SK-N-SH treated with all-trans-retinoic acid at 6 μM for 48 hours (cell line): ENCODE data around the gene GDF9.

Experiments used
- ATAC-seq: fragments of 200-7000 bp; cut with Tn5 transposase; 3 replicates; pipeline ENCODE4 v1.9.1; 2020; ENCODE audit warnings: mild to moderate bottlenecking, moderate library complexity
- ARNTL ChIP-seq: fragments of 450-650 bp; formaldehyde crosslinking; IDR thresholded peaks from 2 replicates; pipeline ENCODE4 v1.5.0; 2020; ENCODE audit warnings: low read depth, mild to moderate bottlenecking, moderate library complexity, borderline replicate concordance
- BACH2 ChIP-seq: fragments of 250-450 bp; sonication (Bioruptor Pico); IDR thresholded peaks from 2 replicates; pipeline ENCODE4 v1.9.0; 2021; ENCODE audit warnings: mild to moderate bottlenecking, borderline replicate concordance
- CREB5 ChIP-seq: fragments of 250-450 bp; sonication (Bioruptor Pico); IDR thresholded peaks from 2 replicates; pipeline ENCODE4 v1.5.1; 2020; ENCODE audit warnings: low read depth, mild to moderate bottlenecking, moderate library complexity
- CSDC2 ChIP-seq: fragments of 250-450 bp; sonication (Bioruptor Pico); IDR thresholded peaks from 2 replicates; pipeline ENCODE4 v1.5.0; 2020; ENCODE audit warnings: mild to moderate bottlenecking, moderate library complexity
- ESRRG ChIP-seq: fragments of 250-450 bp; sonication (Bioruptor Pico); IDR thresholded peaks from 2 replicates; pipeline ENCODE4 v1.6.1; 2021; ENCODE audit warnings: mild to moderate bottlenecking
- GLIS3 ChIP-seq: fragments of 250-450 bp; sonication (Bioruptor Pico); IDR thresholded peaks from 2 replicates; pipeline ENCODE4 v1.5.0; 2020; ENCODE audit warnings: mild to moderate bottlenecking, moderate library complexity
- POU6F1 ChIP-seq: fragments of 250-450 bp; sonication (Bioruptor Pico); IDR thresholded peaks from 2 replicates; pipeline ENCODE4 v1.8.0; 2021; ENCODE audit warnings: low read depth, mild to moderate bottlenecking, moderate library complexity, borderline replicate concordance
- PPARA ChIP-seq: fragments of 250-450 bp; sonication (Bioruptor Pico); IDR thresholded peaks from 2 replicates; pipeline ENCODE4 v1.5.0; 2020; ENCODE audit warnings: mild to moderate bottlenecking, borderline replicate concordance
- RARB ChIP-seq: fragments of 250-450 bp; sonication (Bioruptor Pico); IDR thresholded peaks from 2 replicates; pipeline ENCODE4 v1.8.0; 2021; ENCODE audit warnings: mild to moderate bottlenecking, moderate library complexity
- SNAI2 ChIP-seq: fragments of 250-450 bp; sonication (Bioruptor Pico); IDR thresholded peaks from 2 replicates; pipeline ENCODE4 v1.5.0; 2020; ENCODE audit warnings: mild to moderate bottlenecking, moderate library complexity
- TCF4 ChIP-seq: fragments of 250-450 bp; sonication (Bioruptor Pico); IDR thresholded peaks from 2 replicates; pipeline ENCODE4 v1.8.0; 2021; ENCODE audit warnings: mild to moderate bottlenecking, moderate library complexity, borderline replicate concordance
- TOX ChIP-seq: fragments of 250-450 bp; sonication (Bioruptor Pico); IDR thresholded peaks from 2 replicates; pipeline ENCODE4 v1.8.0; 2021; ENCODE audit warnings: mild to moderate bottlenecking, moderate library complexity, borderline replicate concordance
- ZC3H10 ChIP-seq: fragments of 250-450 bp; sonication (Bioruptor Pico); IDR thresholded peaks from 2 replicates; pipeline ENCODE4 v1.5.1; 2021; ENCODE audit warnings: mild to moderate bottlenecking, moderate library complexity
- ZFP3 ChIP-seq: fragments of 250-450 bp; sonication (Bioruptor Pico); IDR thresholded peaks from 2 replicates; pipeline ENCODE4 v1.5.0; 2020; ENCODE audit warnings: mild to moderate bottlenecking, moderate library complexity
- ZFP30 ChIP-seq: fragments of 450-650 bp; formaldehyde crosslinking; IDR thresholded peaks from 2 replicates; pipeline ENCODE4 v1.5.0; 2022; ENCODE audit warnings: mild to moderate bottlenecking, moderate library complexity
- ZNF565 ChIP-seq: fragments of 450-650 bp; formaldehyde crosslinking; conservative IDR thresholded peaks from 2 replicates; pipeline ENCODE4 v1.5.0; 2020; ENCODE audit warnings: low read depth, mild to moderate bottlenecking, moderate library complexity
- ZNF70 ChIP-seq: fragments of 450-650 bp; formaldehyde crosslinking; IDR thresholded peaks from 2 replicates; pipeline ENCODE4 v1.5.0; 2020; ENCODE audit warnings: mild to moderate bottlenecking, moderate library complexity
- ZNF8 ChIP-seq: fragments of 450-650 bp; formaldehyde crosslinking; IDR thresholded peaks from 2 replicates; pipeline ENCODE4 v1.5.0; 2020; ENCODE audit warnings: mild to moderate bottlenecking, moderate library complexity
- TF ChIP-seq, protein P1 (sequence below): fragments of 250-450 bp; sonication (Bioruptor Pico); IDR thresholded peaks from 2 replicates; pipeline ENCODE4 v1.8.0; 2020; ENCODE audit warnings: mild to moderate bottlenecking, moderate library complexity, borderline replicate concordance
- TF ChIP-seq, protein P2 (sequence below): fragments of 250-450 bp; sonication (Bioruptor Pico); IDR thresholded peaks from 2 replicates; pipeline ENCODE4 v1.5.1; 2021; ENCODE audit warnings: mild to moderate bottlenecking, moderate library complexity

Gene GDF9

DNA sequence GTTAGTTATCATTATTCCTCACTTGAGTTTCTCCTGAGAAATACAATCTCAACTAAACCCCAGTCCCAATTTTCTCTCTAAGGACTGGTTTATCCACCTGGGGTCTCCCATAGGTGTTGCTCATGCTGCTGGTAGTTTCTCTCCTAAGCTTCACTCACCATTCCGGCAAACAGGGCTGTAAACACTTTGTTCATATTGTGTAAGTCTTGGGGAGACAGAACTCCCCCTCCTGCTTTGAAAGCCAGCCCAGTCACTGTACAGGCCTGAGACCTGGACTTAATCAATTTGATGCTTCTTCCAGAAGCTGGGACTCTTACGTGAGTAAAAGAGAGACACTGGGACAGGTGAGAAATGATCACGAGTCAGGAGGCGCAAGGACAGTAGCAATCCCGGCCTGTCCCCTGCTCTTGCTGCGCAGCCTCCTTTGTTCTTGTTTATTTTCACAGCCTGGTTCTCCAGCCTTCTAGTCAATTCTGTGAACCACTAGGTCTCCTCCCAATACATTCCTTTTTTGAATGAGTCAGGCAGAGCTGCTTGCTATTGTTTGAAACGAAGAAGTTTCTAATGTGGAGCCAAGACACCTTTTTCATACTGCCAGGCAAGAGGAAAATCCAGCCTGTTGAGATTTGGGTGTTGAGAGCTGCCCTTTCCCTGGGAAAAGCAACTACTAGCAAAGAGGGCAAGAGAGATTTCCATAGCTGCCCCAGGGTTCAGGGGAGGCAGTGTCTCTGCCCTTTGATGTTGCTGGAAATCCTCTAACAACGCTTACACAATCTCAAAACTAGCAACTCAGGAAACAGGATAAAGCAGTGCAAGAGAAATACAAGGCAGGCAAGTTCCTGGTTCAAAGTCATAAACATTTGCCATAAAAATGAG is 26.6 kb downstream of the GDF9 start:
- ATAC-seq: 0 out of 3 replicates have a peak, but pooled peaks have one; percentile 32
- no peak for TF ChIP-seq BACH2 (CRISPR knock-in tag)
- TF ChIP-seq CREB5 (CRISPR knock-in tag): no peak
- no peak for TF ChIP-seq ZNF565 (CRISPR knock-in tag)
- TF ChIP-seq ZFP30 (CRISPR knock-in tag): no peak
- TF ChIP-seq ZNF8 (CRISPR knock-in tag): no peak
- TF ChIP-seq TCF4 (CRISPR knock-in tag): no peak
- TF ChIP-seq ZC3H10 (CRISPR knock-in tag): no peak
- TF ChIP-seq PPARA (CRISPR knock-in tag): no peak
- TF ChIP-seq TOX (CRISPR knock-in tag): no peak
- no peak for TF ChIP-seq ARNTL (CRISPR knock-in tag)
- no peak for TF ChIP-seq SNAI2 (CRISPR knock-in tag)
- no peak for TF ChIP-seq ZNF70 (CRISPR knock-in tag)
- TF ChIP-seq ZFP3 (CRISPR knock-in tag): no peak
- TF ChIP-seq, protein P1, sequence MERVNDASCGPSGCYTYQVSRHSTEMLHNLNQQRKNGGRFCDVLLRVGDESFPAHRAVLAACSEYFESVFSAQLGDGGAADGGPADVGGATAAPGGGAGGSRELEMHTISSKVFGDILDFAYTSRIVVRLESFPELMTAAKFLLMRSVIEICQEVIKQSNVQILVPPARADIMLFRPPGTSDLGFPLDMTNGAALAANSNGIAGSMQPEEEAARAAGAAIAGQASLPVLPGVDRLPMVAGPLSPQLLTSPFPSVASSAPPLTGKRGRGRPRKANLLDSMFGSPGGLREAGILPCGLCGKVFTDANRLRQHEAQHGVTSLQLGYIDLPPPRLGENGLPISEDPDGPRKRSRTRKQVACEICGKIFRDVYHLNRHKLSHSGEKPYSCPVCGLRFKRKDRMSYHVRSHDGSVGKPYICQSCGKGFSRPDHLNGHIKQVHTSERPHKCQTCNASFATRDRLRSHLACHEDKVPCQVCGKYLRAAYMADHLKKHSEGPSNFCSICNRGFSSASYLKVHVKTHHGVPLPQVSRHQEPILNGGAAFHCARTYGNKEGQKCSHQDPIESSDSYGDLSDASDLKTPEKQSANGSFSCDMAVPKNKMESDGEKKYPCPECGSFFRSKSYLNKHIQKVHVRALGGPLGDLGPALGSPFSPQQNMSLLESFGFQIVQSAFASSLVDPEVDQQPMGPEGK (CRISPR knock-in tag): no peak

- ATAC-seq: no peak
- no peak for TF ChIP-seq POU6F1 (CRISPR knock-in tag)
- TF ChIP-seq, protein P2, sequence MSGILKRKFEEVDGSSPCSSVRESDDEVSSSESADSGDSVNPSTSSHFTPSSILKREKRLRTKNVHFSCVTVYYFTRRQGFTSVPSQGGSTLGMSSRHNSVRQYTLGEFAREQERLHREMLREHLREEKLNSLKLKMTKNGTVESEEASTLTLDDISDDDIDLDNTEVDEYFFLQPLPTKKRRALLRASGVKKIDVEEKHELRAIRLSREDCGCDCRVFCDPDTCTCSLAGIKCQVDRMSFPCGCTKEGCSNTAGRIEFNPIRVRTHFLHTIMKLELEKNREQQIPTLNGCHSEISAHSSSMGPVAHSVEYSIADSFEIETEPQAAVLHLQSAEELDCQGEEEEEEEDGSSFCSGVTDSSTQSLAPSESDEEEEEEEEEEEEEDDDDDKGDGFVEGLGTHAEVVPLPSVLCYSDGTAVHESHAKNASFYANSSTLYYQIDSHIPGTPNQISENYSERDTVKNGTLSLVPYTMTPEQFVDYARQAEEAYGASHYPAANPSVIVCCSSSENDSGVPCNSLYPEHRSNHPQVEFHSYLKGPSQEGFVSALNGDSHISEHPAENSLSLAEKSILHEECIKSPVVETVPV: no peak
- no peak for TF ChIP-seq PPARA (CRISPR knock-in tag)
- TF ChIP-seq ESRRG (CRISPR knock-in tag): no peak
- TF ChIP-seq ARNTL (CRISPR knock-in tag): no peak
- TF ChIP-seq, protein P1 (CRISPR knock-in tag): no peak
- TF ChIP-seq GLIS3 (CRISPR knock-in tag): no peak
- no peak for TF ChIP-seq ZNF8 (CRISPR knock-in tag)
- TF ChIP-seq CSDC2 (CRISPR knock-in tag): no peak
- no peak for TF ChIP-seq ZFP3 (CRISPR knock-in tag)
- TF ChIP-seq SNAI2 (CRISPR knock-in tag): no peak
Measured at GRCh38 chr5:132838516-132839282, 27.6 kb downstream of the GDF9 start.

DNA sequence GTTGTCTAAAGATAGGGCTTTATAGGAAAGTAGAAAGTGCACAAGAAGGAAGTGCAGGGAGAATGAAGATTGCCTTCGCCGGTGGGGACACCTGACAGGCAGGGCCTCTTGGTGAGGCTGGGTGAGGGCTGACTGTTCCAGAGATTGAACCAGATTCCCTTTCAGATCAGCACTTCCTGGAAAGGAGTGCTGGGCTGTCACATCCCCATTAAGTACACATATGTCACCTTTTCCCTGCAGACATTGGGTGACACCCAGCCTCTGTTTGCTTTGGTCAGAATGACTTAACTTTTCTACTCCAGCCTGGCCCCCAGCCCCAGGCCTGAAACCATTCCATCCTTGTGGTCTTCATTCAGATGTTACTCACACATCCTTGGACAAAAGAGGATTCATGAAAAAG is 28.4 kb downstream of the GDF9 start:
- no peak for ATAC-seq
- TF ChIP-seq SNAI2 (CRISPR knock-in tag): no peak
- TF ChIP-seq POU6F1 (CRISPR knock-in tag): no peak
- TF ChIP-seq ARNTL (CRISPR knock-in tag): no peak
- no peak for TF ChIP-seq ZFP30 (CRISPR knock-in tag)
- TF ChIP-seq PPARA (CRISPR knock-in tag): no peak
- no peak for TF ChIP-seq ESRRG (CRISPR knock-in tag)
- TF ChIP-seq BACH2 (CRISPR knock-in tag): no peak
- TF ChIP-seq ZC3H10 (CRISPR knock-in tag): no peak
- TF ChIP-seq GLIS3 (CRISPR knock-in tag): no peak
- no peak for TF ChIP-seq TOX (CRISPR knock-in tag)
- TF ChIP-seq ZNF70 (CRISPR knock-in tag): no peak
- TF ChIP-seq TCF4 (CRISPR knock-in tag): no peak
- TF ChIP-seq RARB (CRISPR knock-in tag): no peak
- TF ChIP-seq, protein P1 (CRISPR knock-in tag): no peak
